Astrocyte of the spinal cord (primary cell): ENCODE data around the gene SEMG1.

Experiments used
- DNase-seq: peaks from one replicate; pipeline ENCODE4 v3.0.0; 2011; ENCODE audit warnings: low read depth, low spot score
- H3K4me3 ChIP-seq: 2 replicates; pipeline ENCODE4 v1.5.1; 2011; ENCODE audit warnings: low read depth, mild to moderate bottlenecking, low read length, moderate library complexity
- CTCF ChIP-seq: IDR thresholded peaks from 2 replicates; pipeline ENCODE4 v1.5.1; 2012; ENCODE audit warnings: low read depth, mild to moderate bottlenecking, low read length, inconsistent platforms
- in situ Hi-C: cut with HindIII; loops from 2 replicates; pipeline ENCODE4 v1.10.0; 2017; ENCODE audit warnings: low sequenced_read_pairs

SEMG1 gene

GRCh38 chr20:45176526-45177267 lies 30.1 kb upstream of the SEMG1 start:
- TF ChIP-seq CTCF, result no peak
- no peak for DNase-seq
- no peak overlapping the region for H3K4me3 ChIP-seq
- in situ Hi-C loops, result no loop called here

- DNase-seq, result no peak
- in situ Hi-C loops, result no loop called here
- H3K4me3 ChIP-seq, result no peak overlapping the region
- no peak for TF ChIP-seq CTCF
Observed at GRCh38 chr20:45179166-45179565, 27.7 kb upstream of the SEMG1 start.

GRCh38 chr20:45181639-45182038 lies 25.2 kb upstream of the SEMG1 start:
- H3K4me3 ChIP-seq, result no peak overlapping the region

GRCh38 chr20:45183084-45183483 lies 23.7 kb upstream of the SEMG1 start:
- in situ Hi-C loops, result no loop called here
- no peak for TF ChIP-seq CTCF
- DNase-seq, result no peak
- H3K4me3 ChIP-seq, result no peak overlapping the region

More at GRCh38 chr20:45181639-45182038, 25.2 kb upstream of the SEMG1 start:
- peak; percentile 24 for DNase-seq
- in situ Hi-C loops, result no loop called here
- TF ChIP-seq CTCF, result no peak

GRCh38 chr20:45187693-45188092 lies 19.1 kb upstream of the SEMG1 start:
- H3K4me3 ChIP-seq, result no peak overlapping the region
- no peak for DNase-seq
- TF ChIP-seq CTCF, result no peak
- in situ Hi-C loops, result no loop called here

- H3K4me3 ChIP-seq, result no peak overlapping the region
- TF ChIP-seq CTCF, result no peak
- in situ Hi-C loops, result no loop called here
- no peak for DNase-seq
Observed at GRCh38 chr20:45189067-45189609, 17.7 kb upstream of the SEMG1 start.
